K562 (cell line): ENCODE results near the gene KCTD1. TPM values are rescaled to one million over a fixed set of nuclear protein-coding genes. Genes with fewer than 3 reads are reported as not detected.

Experiments used
- ATAC-seq: fragments of 200-7000 bp; cut with Tn5 transposase; 3 replicates; pipeline ENCODE4 v1.9.1; 2020; ENCODE audit warnings: moderate library complexity
- BruUV-seq: library from RNA; stranded (reverse); fragments of 400-500 nt; replicated peaks from 2 replicates; lab custom pipeline; 2021; lab: Mats Ljungman, UMichigan
- CTCF ChIA-PET: fragments of 300-600 bp; formaldehyde crosslinking; extraction: SDS; loops from one replicate; lab custom pipeline; 2021; ENCODE audit warnings: low intra/inter-chr PET ratio; lab: Yijun Ruan, JAX
- POLR2A ChIA-PET: fragments of 300-600, 350-650 bp; sonication (Branson Sonifier 250); formaldehyde crosslinking; extraction: SDS; loops from one replicate; lab custom pipeline; 2021; ENCODE audit warnings: antibody characterized with exemption, inconsistent platforms; lab: Yijun Ruan, JAX
- DNase-seq, 4 experiments: peaks; one replicate each; pipeline versions ENCODE4 v3.0.0 to v3.0.0-alpha.2; 2011 to 2018; ENCODE audit warnings: low spot score in 3 of 4, mixed read lengths in 3 of 4; ENCODE audit errors: extremely low read depth in 1 of 4
- FAIRE-seq: peaks from 2 replicates; lab custom pipeline; 2011; peaks lifted over from hg19 to GRCh38; lab: Jason Lieb, UNC
- H2AFZ ChIP-seq: 2 replicates; pipeline ENCODE4 v1.6.0; 2011; ENCODE audit warnings: low read depth, low read length, control low read depth, inconsistent platforms
- H3K27ac ChIP-seq: fragments of 200-600 bp; 3 replicates; pipeline ENCODE4 v1.8.0; 2011; ENCODE audit warnings: low read depth, mild to moderate bottlenecking, control low read depth, inconsistent platforms, low read length, moderate library complexity, mixed read lengths; ENCODE audit errors: extremely low read depth
- H3K27me3 ChIP-seq, 2 experiments: fragments of 300-600 bp in 1 of 2; 2 replicates in 1 of 2; 3 replicates in 1 of 2; pipeline versions ENCODE4 v1.6.0 to v1.8.0; 2011; ENCODE audit warnings: inconsistent platforms in 2 of 2, low read length in 2 of 2, mild to moderate bottlenecking in 1 of 2, mixed read lengths in 1 of 2, moderate library complexity in 1 of 2; ENCODE audit not compliant: control insufficient read depth in 2 of 2, insufficient read depth in 2 of 2
- H3K36me3 ChIP-seq: fragments of 300-600 bp; 3 replicates; pipeline ENCODE4 v1.8.0; 2011; ENCODE audit warnings: mild to moderate bottlenecking, low read length, inconsistent platforms; ENCODE audit not compliant: control insufficient read depth, insufficient read depth
- H3K4me1 ChIP-seq, 2 experiments: fragments of 200-600 bp in 1 of 2; replicated peaks in 1 of 2; 2 replicates in 1 of 2; 3 replicates in 1 of 2; pipeline versions ENCODE4 v1.5.1 to v1.8.0; 2011; ENCODE audit warnings: inconsistent platforms in 2 of 2, low read length in 2 of 2, mild to moderate bottlenecking in 1 of 2, mixed read lengths in 1 of 2, moderate library complexity in 1 of 2; ENCODE audit not compliant: control insufficient read depth in 2 of 2, insufficient read depth in 2 of 2
- H3K4me2 ChIP-seq: 2 replicates; pipeline ENCODE4 v1.6.1; 2011; ENCODE audit warnings: low read length, control low read depth, inconsistent platforms, mixed read lengths; ENCODE audit not compliant: insufficient read depth
- H3K4me3 ChIP-seq: fragments of 200-600 bp; sonication (generic), shearing (Covaris generic); 2 replicates; pipeline ENCODE4 v1.5.1; 2016; ENCODE audit warnings: control low read depth, inconsistent platforms
- H3K79me2 ChIP-seq: fragments of 200-600 bp; 3 replicates; pipeline ENCODE4 v1.8.0; 2011; ENCODE audit warnings: low read length, inconsistent platforms; ENCODE audit not compliant: control insufficient read depth, insufficient read depth
- H3K9ac ChIP-seq, 2 experiments: 2 replicates each; pipeline versions ENCODE4 v1.6.0 to v1.6.1; 2011; ENCODE audit warnings: low read depth in 2 of 2, low read length in 2 of 2, control low read depth in 1 of 2, inconsistent platforms in 1 of 2, mild to moderate bottlenecking in 1 of 2, mixed read lengths in 1 of 2; ENCODE audit not compliant: insufficient read depth in 1 of 2
- H3K9me1 ChIP-seq: one replicate; pipeline ENCODE4 v1.6.0; 2011; ENCODE audit warnings: inconsistent platforms, mild to moderate bottlenecking, low read length, moderate library complexity; ENCODE audit not compliant: control insufficient read depth, insufficient read depth
- H3K9me3 ChIP-seq: replicated peaks from 2 replicates; pipeline ENCODE4 v1.5.1; 2011; ENCODE audit warnings: low read depth, low read length, inconsistent platforms; ENCODE audit not compliant: control insufficient read depth, insufficient read depth
- H4K20me1 ChIP-seq: replicated peaks from 2 replicates; pipeline ENCODE4 v1.6.1; 2011; ENCODE audit warnings: low read length, inconsistent platforms, mixed read lengths; ENCODE audit not compliant: control insufficient read depth, insufficient read depth
- CTCFL ChIP-seq: IDR thresholded peaks from 2 replicates; pipeline ENCODE4 v1.6.1; 2011; ENCODE audit warnings: borderline replicate concordance, low read depth, mild to moderate bottlenecking, moderate library complexity, low read length; ENCODE audit not compliant: insufficient read depth, poor library complexity, severe bottlenecking
- KLF1 ChIP-seq: fragments of 450-650 bp; IDR thresholded peaks from 2 replicates; pipeline ENCODE4 v1.6.1; 2016; ENCODE audit warnings: missing genetic modification characterization, missing compliant biosample characterization
- MXD1 ChIP-seq: fragments of 250-450 bp; sonication (Bioruptor Pico); IDR thresholded peaks from 2 replicates; pipeline ENCODE4 v1.8.0; 2021; ENCODE audit warnings: borderline replicate concordance, mild to moderate bottlenecking, moderate library complexity; ENCODE audit not compliant: poor library complexity, severe bottlenecking
- WGBS: fragments of 100-300 bp; shearing (Covaris generic); methylation state at CpG from one replicate; pipeline ENCODE4 v1.1.6; 2016; ENCODE audit warnings: low coverage, mixed read lengths; ENCODE audit not compliant: insufficient coverage; ENCODE audit errors: missing lambda C conversion rate; 5-methylcytosine and 5-hydroxymethylcytosine counted together
- in situ Hi-C: fragments of 300-500 bp; cut with MboI; formaldehyde crosslinking; loops from 4 replicates; pipeline ENCODE4 v1.15.0; 2018; ENCODE audit warnings: inconsistent platforms, mixed read lengths
- intact Hi-C: fragments of 100-400 bp; cut with micrococcal nuclease; formaldehyde crosslinking; loops from 2 replicates; pipeline ENCODE4 v1.14.2; 2022
- polyA plus RNA-seq, 8 experiments: library from polyadenylated mRNA; depleted of rRNA in 4 of 8; stranded (reverse) in 5 of 8; unstranded in 3 of 8; fragments of >200 nt; fragmentation: Nextera tagmentation in 2 of 8; fragmentation: Illumina TruSeq in 1 of 8; extraction: Ambion mirVana in 2 of 8; extraction: Trizol in 1 of 8; gene quantifications; 2 replicates each; pipeline versions ENCODE4 v1.2.1 to v1.2.3, GENCODE V29; 2011 to 2014; ENCODE audit warnings: inconsistent platforms in 1 of 8, missing spikeins in 1 of 8
- total RNA-seq, 7 experiments: library from RNA; depleted of rRNA in 6 of 7; stranded (reverse); fragments of >200 nt in 6 of 7; fragmentation: Illumina TruSeq in 2 of 7; extraction: Trizol in 2 of 7; gene quantifications; 2 replicates each; pipeline versions ENCODE4 v1.2.1 to v1.2.3, GENCODE V29; 2011 to 2021; ENCODE audit warnings: low replicate concordance in 1 of 7

KCTD1 gene
- total and polyA plus RNA-seq, 9 of the 15 experiments (the other 6 are each of a cell fraction or from before 2014, with no cell fraction given), result not detected

GRCh38 chr18:26421931-26422330, 126.4 kb downstream of the KCTD1 start:
- ChIA-PET CTCF (no interaction called here), POLR2A (no interaction called here)
- no peak for FAIRE-seq
- Histone ChIP-seq H3K79me2 (no peaks in the 10 kb centered on the region), H3K9me1 (no peaks in the 10 kb centered on the region), H3K9ac (no peak overlapping the region), H3K4me2 (no peak overlapping the region), H4K20me1 (no peaks in the 10 kb centered on the region), H3K27me3 (peaks cover 4 to 25% of the 10 kb centered on the region in 2 experiments), H3K4me3 (no peak overlapping the region), H2AFZ (no peak overlapping the region), H3K27ac (no peak overlapping the region), H3K36me3 (no peaks in the 10 kb centered on the region), H3K9me3 (no peaks in the 10 kb centered on the region), H3K4me1 (no peaks in the 10 kb centered on the region; a peak in 1 of 5 replicates)
- no peak for DNase-seq
- in situ Hi-C loops, result no loop called here
- no TSS peak for BruUV-seq
- TF ChIP-seq CTCFL (no peak), MXD1 (CRISPR knock-in tag) (no peak), KLF1 (tag) (no peak)
- intact Hi-C loops, result no loop called here
- no peak for ATAC-seq
- whole genome bisulfite sequencing, result under 1% methylated on average over 9 of the region's 9 CpGs
